Measurements from ENCODE around the gene TSEN2. TPM values are rescaled to one million over a fixed set of nuclear protein-coding genes. Genes with fewer than 3 reads are reported as not detected.
A peak's percentile ranks its signal among the peaks of the same experiment; 100 is the strongest.

Gene TSEN2
- total RNA-seq, 1 donor from 2014 or later = 18.6 TPM

GRCh38 chr3:12501360-12502020 is 17.2 kb downstream of the TSEN2 start:
- Mint-ChIP-seq H3K27me3 (ENCODE audit: unreplicated experiment) (peaks cover 2% of the 10 kb centered on the region), H3K4me1 (ENCODE audit: low read depth, unreplicated experiment) (peaks cover 6% of the 10 kb centered on the region), H3K9me3 (ENCODE audit: unreplicated experiment) (peaks cover 4% of the 10 kb centered on the region), H3K4me3 (ENCODE audit: unreplicated experiment) (no peak overlapping the region), H3K27ac (ENCODE audit: unreplicated experiment) (no peak overlapping the region), H3K36me3 (ENCODE audit: unreplicated experiment) (peaks cover 11% of the 10 kb centered on the region)
- DNase-seq = no peak
- TF ChIP-seq CTCF (IDR thresholded peaks at IDR 0.05; ENCODE audit: partially characterized antibody, unreplicated experiment) = no peak

DNA sequence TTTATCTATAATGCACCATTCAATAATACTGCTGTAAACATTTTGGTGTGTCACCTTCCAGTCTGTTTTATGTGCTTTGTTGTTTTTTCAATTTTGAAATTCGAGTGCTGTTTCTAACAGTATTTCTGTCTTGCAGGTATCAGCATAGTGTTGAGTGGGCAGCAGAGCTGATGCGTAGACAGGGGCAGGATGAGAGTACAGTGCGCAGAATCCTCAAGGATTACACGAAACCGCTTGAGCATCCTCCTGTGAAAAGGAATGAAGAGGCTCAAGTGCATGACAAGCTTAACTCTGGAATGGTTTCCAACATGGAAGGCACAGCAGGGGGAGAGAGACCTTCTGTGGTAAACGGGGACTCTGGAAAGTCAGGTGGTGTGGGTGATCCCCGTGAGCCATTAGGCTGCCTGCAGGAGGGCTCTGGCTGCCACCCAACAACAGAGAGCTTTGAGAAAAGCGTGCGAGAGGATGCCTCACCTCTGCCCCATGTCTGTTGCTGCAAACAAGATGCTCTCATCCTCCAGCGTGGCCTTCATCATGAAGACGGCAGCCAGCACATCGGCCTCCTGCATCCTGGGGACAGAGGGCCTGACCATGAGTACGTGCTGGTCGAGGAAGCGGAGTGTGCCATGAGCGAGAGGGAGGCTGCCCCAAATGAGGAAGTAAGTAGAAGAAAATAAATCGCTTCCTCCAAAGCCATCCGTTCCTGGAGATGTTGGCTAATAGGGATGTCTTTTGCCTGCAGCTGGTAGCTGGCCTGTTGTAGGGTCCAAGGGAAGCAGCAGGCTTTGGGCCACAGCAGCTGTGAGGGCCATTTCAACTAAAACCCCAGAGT is 19.1 kb downstream of the TSEN2 start:
- Mint-ChIP-seq H3K27me3 (ENCODE audit: unreplicated experiment) (peaks cover 9% of the 10 kb centered on the region), H3K27ac (ENCODE audit: unreplicated experiment) (peak overlapping the region; percentile 55), H3K4me1 (ENCODE audit: low read depth, unreplicated experiment) (peaks cover 12% of the 10 kb centered on the region), H3K36me3 (ENCODE audit: unreplicated experiment) (peaks cover 7% of the 10 kb centered on the region), H3K9me3 (ENCODE audit: unreplicated experiment) (peaks cover 12% of the 10 kb centered on the region), H3K4me3 (ENCODE audit: unreplicated experiment) (no peak overlapping the region)
- no peak for TF ChIP-seq CTCF (IDR thresholded peaks at IDR 0.05; ENCODE audit: partially characterized antibody, unreplicated experiment)
- DNase-seq = no peak

DNA sequence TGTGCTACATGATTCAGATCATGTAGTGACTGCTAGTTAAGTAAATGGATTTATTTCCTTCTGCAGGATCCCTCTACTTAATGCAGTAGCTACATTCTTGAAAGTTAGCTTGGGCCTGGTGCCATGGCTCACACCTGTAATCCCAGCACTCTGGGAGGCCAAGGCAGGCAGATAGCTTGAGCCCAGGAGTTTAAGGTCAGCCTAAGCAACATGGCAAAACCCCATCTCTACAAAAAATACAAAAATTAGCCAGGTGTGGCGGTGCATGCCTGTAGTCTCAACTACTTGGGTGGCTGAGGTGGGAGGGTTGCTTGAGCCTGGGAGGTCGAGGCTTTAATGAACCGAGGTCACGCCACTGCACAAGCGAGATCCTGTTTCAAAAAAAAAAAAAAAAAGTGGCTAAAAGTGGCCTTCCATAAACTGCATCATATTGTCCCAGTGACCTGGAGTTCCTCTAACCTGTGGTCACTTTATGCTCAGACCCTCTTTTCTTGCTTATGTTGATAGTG is 22.0 kb downstream of the TSEN2 start:
- DNase-seq = no peak
- Mint-ChIP-seq H3K9me3 (ENCODE audit: unreplicated experiment) (peaks cover 13% of the 10 kb centered on the region), H3K27me3 (ENCODE audit: unreplicated experiment) (peaks cover 10% of the 10 kb centered on the region), H3K4me3 (ENCODE audit: unreplicated experiment) (no peak overlapping the region), H3K27ac (ENCODE audit: unreplicated experiment) (no peak overlapping the region), H3K4me1 (ENCODE audit: low read depth, unreplicated experiment) (peaks cover 31% of the 10 kb centered on the region), H3K36me3 (ENCODE audit: unreplicated experiment) (peaks cover 7% of the 10 kb centered on the region)
- no peak for TF ChIP-seq CTCF (IDR thresholded peaks at IDR 0.05; ENCODE audit: partially characterized antibody, unreplicated experiment)

GRCh38 chr3:12507591-12508281 is 23.5 kb downstream of the TSEN2 start:
- peak overlapping the region; percentile 60 for H3K4me3 Mint-ChIP-seq (ENCODE audit: unreplicated experiment)
- H3K27me3 Mint-ChIP-seq (ENCODE audit: unreplicated experiment) = peaks cover 10% of the 10 kb centered on the region
- H3K36me3 Mint-ChIP-seq (ENCODE audit: unreplicated experiment) = peaks cover 7% of the 10 kb centered on the region
- TF ChIP-seq CTCF (IDR thresholded peaks at IDR 0.05; ENCODE audit: partially characterized antibody, unreplicated experiment) = no peak
- H3K27ac Mint-ChIP-seq (ENCODE audit: unreplicated experiment) = peak overlapping the region; percentile 93
- peaks cover 32% of the 10 kb centered on the region for H3K4me1 Mint-ChIP-seq (ENCODE audit: low read depth, unreplicated experiment)
- H3K9me3 Mint-ChIP-seq (ENCODE audit: unreplicated experiment) = peaks cover 13% of the 10 kb centered on the region
- peak; percentile 78 for DNase-seq
